ENCODE data around the gene C1QL1.

DNA sequence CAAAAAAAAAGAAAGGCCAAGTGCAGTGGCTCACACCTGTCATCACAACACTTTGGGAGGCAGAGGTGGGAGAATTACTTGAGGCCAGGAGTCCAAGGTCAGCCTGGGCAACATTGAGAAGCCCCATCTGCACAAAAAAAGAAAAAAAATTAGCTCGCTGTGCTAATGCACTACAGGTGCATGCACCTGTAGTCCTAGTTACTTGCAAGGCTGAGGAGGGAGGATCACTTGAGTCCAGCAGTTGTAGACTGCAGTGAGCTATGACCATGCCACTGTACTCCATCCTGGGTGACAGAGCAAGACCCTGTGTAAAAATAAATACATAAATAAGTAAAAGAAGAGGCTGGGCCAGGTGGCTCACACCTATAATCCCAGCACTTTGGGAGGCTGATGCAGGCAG, 43.7 kb upstream of the C1QL1 start:
- no peak for TF ChIP-seq CEBPB (IDR thresholded peaks at IDR 0.05)
- no peak for TF ChIP-seq EP300 (IDR thresholded peaks at IDR 0.05; ENCODE audit: borderline replicate concordance)
- no peak for TF ChIP-seq ZBTB7A (IDR thresholded peaks at IDR 0.05; ENCODE audit: low read depth)

Measured in Ishikawa (cell line).